A549 (cell line): ENCODE results near the gene CHST11.

Experiments used
- FOSL2 ChIP-seq, 2 experiments: fragments of 450-650 bp in 1 of 2; fragments of >200 bp in 1 of 2; sonication (Bioruptor Twin) in 1 of 2; formaldehyde crosslinking; IDR thresholded peaks; 2 replicates each; pipeline versions ENCODE4 v1.5.0 to v1.6.1; 2016 to 2020; ENCODE audit warnings: mild to moderate bottlenecking in 1 of 2, moderate library complexity in 1 of 2
- JUNB ChIP-seq: fragments of >200 bp; sonication (Bioruptor Twin); formaldehyde crosslinking; IDR thresholded peaks from 2 replicates; pipeline ENCODE4 v1.6.1; 2016
- MYC ChIP-seq: IDR thresholded peaks from 2 replicates; pipeline ENCODE4 v1.6.1; 2012; ENCODE audit warnings: mild to moderate bottlenecking, inconsistent platforms, low read length, improper control_type of control experiment, borderline replicate concordance
- PBX3 ChIP-seq: IDR thresholded peaks from 2 replicates; pipeline ENCODE4 v1.6.1; 2012
- POLR2A ChIP-seq: IDR thresholded peaks from 2 replicates; pipeline ENCODE4 v1.6.1; 2012; ENCODE audit warnings: mild to moderate bottlenecking, low read length
- RAD21 ChIP-seq, 2 experiments: fragments of >200 bp in 1 of 2; sonication (Bioruptor Twin) in 1 of 2; formaldehyde crosslinking in 1 of 2; IDR thresholded peaks in 1 of 2; conservative IDR thresholded peaks in 1 of 2; 2 replicates in 1 of 2; 3 replicates in 1 of 2; pipeline ENCODE4 v1.6.1; 2012 to 2018; ENCODE audit warnings: inconsistent platforms in 1 of 2
- REST ChIP-seq: fragments of 200-600 bp; sonication (generic); IDR thresholded peaks from 2 replicates; pipeline ENCODE4 v1.6.1; 2016; ENCODE audit warnings: antibody characterized with exemption, mild to moderate bottlenecking, moderate library complexity
- RFX5 ChIP-seq: fragments of 450-650 bp; IDR thresholded peaks from 2 replicates; pipeline ENCODE4 v1.7.1; 2014; ENCODE audit warnings: antibody characterized with exemption, mild to moderate bottlenecking, moderate library complexity
- SMC3 ChIP-seq: fragments of >200 bp; sonication (Bioruptor Twin); formaldehyde crosslinking; IDR thresholded peaks from 3 replicates; pipeline ENCODE4 v1.6.1; 2018; ENCODE audit warnings: inconsistent platforms
- USF2 ChIP-seq: fragments of 450-650 bp; IDR thresholded peaks from 2 replicates; pipeline ENCODE4 v1.6.1; 2014; ENCODE audit warnings: antibody characterized with exemption
- TF ChIP-seq, protein P1 (sequence below): fragments of >200 bp; sonication (Bioruptor Twin); formaldehyde crosslinking; IDR thresholded peaks from 3 replicates; pipeline ENCODE4 v1.5.1; 2016

- TF ChIP-seq, protein P1, sequence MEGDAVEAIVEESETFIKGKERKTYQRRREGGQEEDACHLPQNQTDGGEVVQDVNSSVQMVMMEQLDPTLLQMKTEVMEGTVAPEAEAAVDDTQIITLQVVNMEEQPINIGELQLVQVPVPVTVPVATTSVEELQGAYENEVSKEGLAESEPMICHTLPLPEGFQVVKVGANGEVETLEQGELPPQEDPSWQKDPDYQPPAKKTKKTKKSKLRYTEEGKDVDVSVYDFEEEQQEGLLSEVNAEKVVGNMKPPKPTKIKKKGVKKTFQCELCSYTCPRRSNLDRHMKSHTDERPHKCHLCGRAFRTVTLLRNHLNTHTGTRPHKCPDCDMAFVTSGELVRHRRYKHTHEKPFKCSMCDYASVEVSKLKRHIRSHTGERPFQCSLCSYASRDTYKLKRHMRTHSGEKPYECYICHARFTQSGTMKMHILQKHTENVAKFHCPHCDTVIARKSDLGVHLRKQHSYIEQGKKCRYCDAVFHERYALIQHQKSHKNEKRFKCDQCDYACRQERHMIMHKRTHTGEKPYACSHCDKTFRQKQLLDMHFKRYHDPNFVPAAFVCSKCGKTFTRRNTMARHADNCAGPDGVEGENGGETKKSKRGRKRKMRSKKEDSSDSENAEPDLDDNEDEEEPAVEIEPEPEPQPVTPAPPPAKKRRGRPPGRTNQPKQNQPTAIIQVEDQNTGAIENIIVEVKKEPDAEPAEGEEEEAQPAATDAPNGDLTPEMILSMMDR: no peak
- TF ChIP-seq PBX3 (no peak), RFX5 (no peak), FOSL2 (IDR thresholded peaks at IDR 0.05) (no peak), FOSL2 (CRISPR knock-in tag; IDR thresholded peaks at IDR 0.05) (no peak), JUNB (no peak), POLR2A (no peak), RAD21 (conservative IDR thresholded peaks at IDR 0.05 in 1 of 2, IDR thresholded peaks at IDR 0.05 in 1 of 2) (no peak), REST (no peak), SMC3 (no peak), MYC (no peak), USF2 (no peak)
Observed at GRCh38 chr12:104513681-104514080, 56.9 kb downstream of the CHST11 start.
